ENCODE measurements around the gene GPR27. TPM values are rescaled to one million over a fixed set of nuclear protein-coding genes. Genes with fewer than 3 reads are reported as not detected.

GPR27 gene
- polyA plus RNA-seq, 2 donors: 1.4 to 3.2 TPM

DNA sequence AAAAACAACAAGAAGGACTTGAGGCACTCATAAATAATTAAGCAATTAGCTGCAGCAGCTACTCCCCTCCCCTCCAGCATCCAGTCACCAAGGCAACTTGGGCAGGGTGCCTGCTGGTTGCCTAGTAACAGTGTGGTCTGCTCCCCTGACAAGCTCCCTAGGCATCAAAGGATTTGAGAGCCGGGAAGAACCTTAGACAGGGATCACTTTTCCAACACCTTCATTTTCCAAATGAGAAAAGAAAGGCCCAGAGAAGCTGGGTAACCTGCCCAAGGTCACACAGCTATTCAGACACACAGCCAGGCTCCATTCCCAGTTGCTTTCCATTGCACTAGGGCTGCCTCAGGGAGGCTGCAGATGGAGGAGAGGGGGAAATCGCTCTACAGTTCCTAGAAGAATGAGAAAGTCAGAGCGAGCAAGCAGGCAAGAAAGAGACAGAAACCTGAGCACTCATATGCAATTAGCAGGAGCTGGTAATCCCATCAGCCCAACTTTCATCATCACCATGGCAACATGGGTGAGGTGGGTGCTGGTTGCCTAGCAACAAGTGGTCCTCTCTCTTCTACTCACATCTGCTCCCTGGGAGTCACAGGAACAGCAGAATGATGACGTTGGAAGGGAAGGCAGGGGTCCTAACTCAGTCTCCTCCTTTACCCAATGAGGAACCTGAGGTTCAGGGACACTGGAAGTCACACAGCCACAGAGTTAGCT, 24.9 kb upstream of the GPR27 start:
- Histone ChIP-seq H3K4me1 (ENCODE audit: control insufficient read depth in 2 of 2, insufficient read depth in 2 of 2, low read length in 1 of 2) (peaks cover 3 to 5% of the 10 kb centered on the region in 2 donors), H3K27me3 (ENCODE audit: control insufficient read depth in 1 of 2, insufficient read depth in 2 of 2, low read length in 2 of 2) (no peaks in the 10 kb centered on the region), H3K9me3 (ENCODE audit: control insufficient read depth in 2 of 2, insufficient read depth in 1 of 2, low read depth in 1 of 2, low read length in 1 of 2) (no peaks in the 10 kb centered on the region), H3K4me3 (ENCODE audit: low read depth in 1 of 2, low read length in 2 of 2) (no peak overlapping the region), H3K27ac (ENCODE audit: low read depth in 2 of 2, low read length in 1 of 2) (no peak overlapping the region), H3K36me3 (ENCODE audit: control insufficient read depth in 2 of 2, insufficient read depth in 2 of 2, low read length in 1 of 2) (no peaks in the 10 kb centered on the region)
- WGBS, 2 donors: 61 to 65% methylated on average over 4 of the region's 4 CpGs

DNA sequence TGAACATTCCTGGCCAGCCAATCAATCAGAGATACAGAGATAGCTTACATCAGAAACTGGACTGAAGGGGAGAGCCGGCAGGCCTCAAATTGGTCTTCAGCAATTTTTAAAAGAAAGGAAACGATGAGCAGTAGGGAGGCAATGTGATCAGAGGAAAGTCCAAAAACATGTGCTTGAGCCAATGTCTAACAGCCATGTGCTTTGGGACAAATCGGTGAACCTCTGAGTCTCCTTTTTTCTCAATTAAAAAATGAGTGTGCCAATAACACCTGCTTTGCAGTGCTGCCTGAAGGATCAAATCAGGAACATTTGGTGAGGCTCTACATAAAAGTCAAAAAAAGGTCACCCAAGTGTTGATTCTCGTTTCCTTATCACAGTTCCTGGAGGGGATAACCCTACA, 21.0 kb upstream of the GPR27 start:
- Histone ChIP-seq H3K4me3 (ENCODE audit: low read depth in 1 of 2, low read length in 2 of 2) (no peak overlapping the region), H3K27me3 (ENCODE audit: control insufficient read depth in 1 of 2, insufficient read depth in 2 of 2, low read length in 2 of 2) (no peaks in the 10 kb centered on the region), H3K36me3 (ENCODE audit: control insufficient read depth in 2 of 2, insufficient read depth in 2 of 2, low read length in 1 of 2) (no peaks in the 10 kb centered on the region), H3K9me3 (ENCODE audit: control insufficient read depth in 2 of 2, insufficient read depth in 1 of 2, low read depth in 1 of 2, low read length in 1 of 2) (no peaks in the 10 kb centered on the region), H3K4me1 (ENCODE audit: control insufficient read depth in 2 of 2, insufficient read depth in 2 of 2, low read length in 1 of 2) (no peaks in the 10 kb centered on the region), H3K27ac (ENCODE audit: low read depth in 2 of 2, low read length in 1 of 2) (no peak overlapping the region)
- 78 to 86% methylated on average over 4 of the region's 4 CpGs for WGBS, 2 donors

DNA sequence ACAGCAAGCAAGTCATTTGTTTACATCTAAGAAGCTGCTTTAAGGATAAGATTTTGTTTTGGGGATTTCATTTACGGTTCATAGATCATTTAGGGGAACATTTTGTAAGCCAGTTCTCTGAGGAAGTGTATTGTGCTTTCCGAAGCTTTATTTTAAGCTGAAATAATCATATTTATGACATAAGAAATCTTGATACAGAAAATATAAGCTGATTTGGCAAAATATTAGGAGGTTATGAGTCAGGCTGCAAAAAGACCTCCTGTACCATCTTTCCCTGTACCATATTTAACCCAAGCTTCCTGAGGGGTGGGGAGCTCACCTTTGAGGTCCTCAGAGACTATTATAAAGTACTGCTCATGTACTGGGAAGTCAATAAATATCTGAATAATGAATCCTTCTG, 20.3 kb upstream of the GPR27 start:
- 92% methylated on average over 2 of the region's 2 CpGs for WGBS, 2 donors
- H3K27ac ChIP-seq (ENCODE audit: low read depth in 2 of 2, low read length in 1 of 2): no peak overlapping the region
- H3K4me1 ChIP-seq (ENCODE audit: control insufficient read depth in 2 of 2, insufficient read depth in 2 of 2, low read length in 1 of 2): no peaks in the 10 kb centered on the region
- no peaks in the 10 kb centered on the region for H3K9me3 ChIP-seq (ENCODE audit: control insufficient read depth in 2 of 2, insufficient read depth in 1 of 2, low read depth in 1 of 2, low read length in 1 of 2)
- H3K36me3 ChIP-seq (ENCODE audit: control insufficient read depth in 2 of 2, insufficient read depth in 2 of 2, low read length in 1 of 2): no peaks in the 10 kb centered on the region
- no peak overlapping the region for H3K4me3 ChIP-seq (ENCODE audit: low read depth in 1 of 2, low read length in 2 of 2)
- no peaks in the 10 kb centered on the region for H3K27me3 ChIP-seq (ENCODE audit: control insufficient read depth in 1 of 2, insufficient read depth in 2 of 2, low read length in 2 of 2)

GRCh38 chr3:71734881-71735280, 18.8 kb upstream of the GPR27 start:
- no peaks in the 10 kb centered on the region for H3K9me3 ChIP-seq (ENCODE audit: control insufficient read depth in 2 of 2, insufficient read depth in 1 of 2, low read depth in 1 of 2, low read length in 1 of 2)
- no peaks in the 10 kb centered on the region for H3K36me3 ChIP-seq (ENCODE audit: control insufficient read depth in 2 of 2, insufficient read depth in 2 of 2, low read length in 1 of 2)
- no peaks in the 10 kb centered on the region for H3K4me1 ChIP-seq (ENCODE audit: control insufficient read depth in 2 of 2, insufficient read depth in 2 of 2, low read length in 1 of 2)
- no peak overlapping the region for H3K27ac ChIP-seq (ENCODE audit: low read depth in 2 of 2, low read length in 1 of 2)
- H3K27me3 ChIP-seq (ENCODE audit: control insufficient read depth in 1 of 2, insufficient read depth in 2 of 2, low read length in 2 of 2): no peaks in the 10 kb centered on the region
- 74% methylated on average over 1 of the region's 1 CpG for WGBS, 2 donors
- no peak overlapping the region for H3K4me3 ChIP-seq (ENCODE audit: low read depth in 1 of 2, low read length in 2 of 2)

GRCh38 chr3:71742621-71743020, 11.0 kb upstream of the GPR27 start:
- Histone ChIP-seq H3K27ac (ENCODE audit: low read depth in 2 of 2, low read length in 1 of 2) (no peak overlapping the region), H3K4me3 (ENCODE audit: low read depth in 1 of 2, low read length in 2 of 2) (no peak overlapping the region), H3K9me3 (ENCODE audit: control insufficient read depth in 2 of 2, insufficient read depth in 1 of 2, low read depth in 1 of 2, low read length in 1 of 2) (no peaks in the 10 kb centered on the region), H3K36me3 (ENCODE audit: control insufficient read depth in 2 of 2, insufficient read depth in 2 of 2, low read length in 1 of 2) (no peaks in the 10 kb centered on the region), H3K4me1 (ENCODE audit: control insufficient read depth in 2 of 2, insufficient read depth in 2 of 2, low read length in 1 of 2) (no peaks in the 10 kb centered on the region), H3K27me3 (ENCODE audit: control insufficient read depth in 1 of 2, insufficient read depth in 2 of 2, low read length in 2 of 2) (no peaks in the 10 kb centered on the region)
- 97 to 100% methylated on average over 1 of the region's 1 CpG for WGBS, 2 donors

GRCh38 chr3:71744738-71745137, 8.9 kb upstream of the GPR27 start:
- no peak overlapping the region for H3K27ac ChIP-seq (ENCODE audit: low read depth in 2 of 2, low read length in 1 of 2)
- 84 to 88% methylated on average over 3 of the region's 3 CpGs for WGBS, 2 donors
- H3K27me3 ChIP-seq (ENCODE audit: control insufficient read depth in 1 of 2, insufficient read depth in 2 of 2, low read length in 2 of 2): no peaks in the 10 kb centered on the region
- no peaks in the 10 kb centered on the region for H3K36me3 ChIP-seq (ENCODE audit: control insufficient read depth in 2 of 2, insufficient read depth in 2 of 2, low read length in 1 of 2)
- no peaks in the 10 kb centered on the region for H3K9me3 ChIP-seq (ENCODE audit: control insufficient read depth in 2 of 2, insufficient read depth in 1 of 2, low read depth in 1 of 2, low read length in 1 of 2)
- H3K4me1 ChIP-seq (ENCODE audit: control insufficient read depth in 2 of 2, insufficient read depth in 2 of 2, low read length in 1 of 2): no peaks in the 10 kb centered on the region
- no peak overlapping the region for H3K4me3 ChIP-seq (ENCODE audit: low read depth in 1 of 2, low read length in 2 of 2)

DNA sequence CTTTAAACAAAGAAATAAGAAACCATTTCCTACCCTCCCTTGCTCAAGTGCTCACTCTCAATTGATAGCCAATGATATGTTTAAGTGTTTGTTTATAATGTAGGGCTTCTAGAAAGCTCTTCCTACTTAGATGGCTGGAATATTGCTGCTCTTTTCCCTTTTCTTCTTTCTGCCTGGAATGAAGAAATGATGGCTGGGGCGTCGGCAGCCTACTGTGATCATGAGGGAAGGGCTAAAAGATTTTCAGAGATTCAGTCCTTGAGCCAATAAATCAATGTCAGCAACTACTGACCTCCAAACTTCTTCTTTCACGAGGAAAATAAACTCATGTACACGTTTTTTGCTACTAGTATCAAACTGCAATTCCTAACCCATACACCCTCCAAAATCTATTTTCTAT, 2.1 kb upstream of the GPR27 start:
- WGBS, 2 donors: 90 to 92% methylated on average over 4 of the region's 4 CpGs
- Histone ChIP-seq H3K27ac (ENCODE audit: low read depth in 2 of 2, low read length in 1 of 2) (no peak overlapping the region), H3K27me3 (ENCODE audit: control insufficient read depth in 1 of 2, insufficient read depth in 2 of 2, low read length in 2 of 2) (no peaks in the 10 kb centered on the region), H3K4me3 (ENCODE audit: low read depth in 1 of 2, low read length in 2 of 2) (no peak overlapping the region), H3K9me3 (ENCODE audit: control insufficient read depth in 2 of 2, insufficient read depth in 1 of 2, low read depth in 1 of 2, low read length in 1 of 2) (no peaks in the 10 kb centered on the region), H3K36me3 (ENCODE audit: control insufficient read depth in 2 of 2, insufficient read depth in 2 of 2, low read length in 1 of 2) (no peaks in the 10 kb centered on the region), H3K4me1 (ENCODE audit: control insufficient read depth in 2 of 2, insufficient read depth in 2 of 2, low read length in 1 of 2) (peaks cover 4% of the 10 kb centered on the region in 2 donors)

- Histone ChIP-seq H3K9me3 (ENCODE audit: control insufficient read depth in 2 of 2, insufficient read depth in 1 of 2, low read depth in 1 of 2, low read length in 1 of 2) (no peaks in the 10 kb centered on the region), H3K4me1 (ENCODE audit: control insufficient read depth in 2 of 2, insufficient read depth in 2 of 2, low read length in 1 of 2) (peaks cover 4% of the 10 kb centered on the region in 2 donors), H3K4me3 (ENCODE audit: low read depth in 1 of 2, low read length in 2 of 2) (peak overlapping the region; percentile 70 to 80), H3K27me3 (ENCODE audit: control insufficient read depth in 1 of 2, insufficient read depth in 2 of 2, low read length in 2 of 2) (no peaks in the 10 kb centered on the region), H3K27ac (ENCODE audit: low read depth in 2 of 2, low read length in 1 of 2) (no peak overlapping the region), H3K36me3 (ENCODE audit: control insufficient read depth in 2 of 2, insufficient read depth in 2 of 2, low read length in 1 of 2) (no peaks in the 10 kb centered on the region)
- 11 to 16% methylated on average over 56 to 68 of the region's 68 CpGs for WGBS, 2 donors
Measured at GRCh38 chr3:71752831-71753700, 589 bp upstream of the GPR27 start.

DNA sequence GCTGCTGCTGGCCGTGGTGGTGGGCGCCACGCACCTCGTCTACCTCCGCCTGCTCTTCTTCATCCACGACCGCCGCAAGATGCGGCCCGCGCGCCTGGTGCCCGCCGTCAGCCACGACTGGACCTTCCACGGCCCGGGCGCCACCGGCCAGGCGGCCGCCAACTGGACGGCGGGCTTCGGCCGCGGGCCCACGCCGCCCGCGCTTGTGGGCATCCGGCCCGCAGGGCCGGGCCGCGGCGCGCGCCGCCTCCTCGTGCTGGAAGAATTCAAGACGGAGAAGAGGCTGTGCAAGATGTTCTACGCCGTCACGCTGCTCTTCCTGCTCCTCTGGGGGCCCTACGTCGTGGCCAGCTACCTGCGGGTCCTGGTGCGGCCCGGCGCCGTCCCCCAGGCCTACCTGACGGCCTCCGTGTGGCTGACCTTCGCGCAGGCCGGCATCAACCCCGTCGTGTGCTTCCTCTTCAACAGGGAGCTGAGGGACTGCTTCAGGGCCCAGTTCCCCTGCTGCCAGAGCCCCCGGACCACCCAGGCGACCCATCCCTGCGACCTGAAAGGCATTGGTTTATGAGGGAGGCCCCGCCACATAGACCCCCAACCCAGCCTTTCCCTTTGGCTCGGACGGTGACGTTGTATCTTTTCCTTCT, 1.1 kb downstream of the GPR27 start:
- Histone ChIP-seq H3K4me1 (ENCODE audit: control insufficient read depth in 2 of 2, insufficient read depth in 2 of 2, low read length in 1 of 2) (peaks cover 4% of the 10 kb centered on the region in 2 donors), H3K36me3 (ENCODE audit: control insufficient read depth in 2 of 2, insufficient read depth in 2 of 2, low read length in 1 of 2) (no peaks in the 10 kb centered on the region), H3K9me3 (ENCODE audit: control insufficient read depth in 2 of 2, insufficient read depth in 1 of 2, low read depth in 1 of 2, low read length in 1 of 2) (no peaks in the 10 kb centered on the region), H3K27ac (ENCODE audit: low read depth in 2 of 2, low read length in 1 of 2) (no peak overlapping the region), H3K27me3 (ENCODE audit: control insufficient read depth in 1 of 2, insufficient read depth in 2 of 2, low read length in 2 of 2) (no peaks in the 10 kb centered on the region), H3K4me3 (ENCODE audit: low read depth in 1 of 2, low read length in 2 of 2) (peak overlapping the region; percentile 70 to 80)
- WGBS, 2 donors: 18 to 25% methylated on average over 51 to 65 of the region's 65 CpGs

Measured in esophagus (tissue), 2 donors.